HEK293 (cell line): ENCODE measurements around the gene ATP2C1.

ENCODE experiments used
- CTCF ChIA-PET: fragments of 350-600 bp; formaldehyde crosslinking; extraction: SDS; loops from one replicate; lab custom pipeline; 2021; ENCODE audit warnings: antibody characterized with exemption; lab: Yijun Ruan, JAX
- POLR2A ChIA-PET: fragments of 300-600 bp; formaldehyde crosslinking; extraction: SDS; loops from one replicate; lab custom pipeline; 2020; ENCODE audit warnings: antibody characterized with exemption, inconsistent platforms; lab: Yijun Ruan, JAX
- H3K27ac ChIP-seq: fragments of 200-500 bp; sonication (Bioruptor generic); 2 replicates; pipeline ENCODE4 v1.5.1; 2014; ENCODE audit warnings: low read depth, low read length, control low read depth, inconsistent platforms; ENCODE audit errors: extremely low read depth
- H3K36me3 ChIP-seq, 2 experiments: fragments of 200-500 bp in 1 of 2; sonication (Bioruptor generic) in 1 of 2; 1 replicate in 1 of 2; 2 replicates in 1 of 2; pipeline ENCODE4 v1.5.1; 2014 to 2017; ENCODE audit warnings: inconsistent platforms in 2 of 2, low read length in 2 of 2; ENCODE audit not compliant: control insufficient read depth in 2 of 2, insufficient read depth in 1 of 2
- H3K4me1 ChIP-seq: fragments of 200-500 bp; sonication (Bioruptor generic); 2 replicates; pipeline ENCODE4 v1.5.1; 2014; ENCODE audit warnings: mild to moderate bottlenecking, low read length, inconsistent platforms; ENCODE audit not compliant: control insufficient read depth, insufficient read depth
- H3K4me3 ChIP-seq: 2 replicates; pipeline ENCODE4 v1.5.1; 2011; ENCODE audit warnings: low read depth, mild to moderate bottlenecking, control low read depth, low read length, moderate library complexity
- H3K9me3 ChIP-seq: fragments of 200-500 bp; sonication (Bioruptor generic); 2 replicates; pipeline ENCODE4 v1.5.1; 2014; ENCODE audit warnings: low read depth, low read length, inconsistent platforms; ENCODE audit not compliant: control insufficient read depth, insufficient read depth
- FEZF1 ChIP-seq: fragments of 450-650 bp; formaldehyde crosslinking; IDR thresholded peaks from 2 replicates; pipeline ENCODE4 v1.5.1; 2016; ENCODE audit warnings: missing biosample characterization, missing genetic modification characterization
- HOXA7 ChIP-seq: sonication (generic); formaldehyde crosslinking; IDR thresholded peaks from 2 replicates; pipeline ENCODE4 v1.8.1; 2022; ENCODE audit warnings: missing genetic modification reagents, borderline replicate concordance
- KLF1 ChIP-seq: fragments of 450-650 bp; formaldehyde crosslinking; IDR thresholded peaks from 2 replicates; pipeline ENCODE4 v1.5.1; 2016; ENCODE audit warnings: missing biosample characterization, missing genetic modification characterization
- MYNN ChIP-seq: fragments of 450-650 bp; formaldehyde crosslinking; IDR thresholded peaks from 2 replicates; pipeline ENCODE4 v1.5.1; 2016; ENCODE audit warnings: missing biosample characterization, missing genetic modification characterization, borderline replicate concordance
- MZF1 ChIP-seq: fragments of 450-650 bp; formaldehyde crosslinking; IDR thresholded peaks from 2 replicates; pipeline ENCODE4 v1.5.1; 2017; ENCODE audit warnings: missing biosample characterization, missing genetic modification characterization, borderline replicate concordance
- PRDM6 ChIP-seq: fragments of 450-650 bp; formaldehyde crosslinking; IDR thresholded peaks from 2 replicates; pipeline ENCODE4 v1.5.1; 2017; ENCODE audit warnings: missing biosample characterization, missing genetic modification characterization
- ZBTB49 ChIP-seq: fragments of 450-650 bp; formaldehyde crosslinking; IDR thresholded peaks from 2 replicates; pipeline ENCODE4 v1.5.1; 2016; ENCODE audit warnings: missing biosample characterization, missing genetic modification characterization, low read depth
- ZBTB6 ChIP-seq: fragments of 450-650 bp; formaldehyde crosslinking; IDR thresholded peaks from 2 replicates; pipeline ENCODE4 v1.5.1; 2017; ENCODE audit warnings: missing biosample characterization, missing genetic modification characterization
- ZNF169 ChIP-seq: fragments of 450-650 bp; formaldehyde crosslinking; IDR thresholded peaks from 2 replicates; pipeline ENCODE4 v1.5.1; 2016; ENCODE audit warnings: missing biosample characterization, missing genetic modification characterization
- ZNF175 ChIP-seq: fragments of 450-650 bp; formaldehyde crosslinking; IDR thresholded peaks from 2 replicates; pipeline ENCODE4 v1.5.1; 2016; ENCODE audit warnings: missing biosample characterization, missing genetic modification characterization
- ZNF202 ChIP-seq: fragments of 450-650 bp; formaldehyde crosslinking; IDR thresholded peaks from 2 replicates; pipeline ENCODE4 v1.5.1; 2016; ENCODE audit warnings: missing biosample characterization, missing genetic modification characterization, borderline replicate concordance
- ZNF211 ChIP-seq: fragments of 450-650 bp; formaldehyde crosslinking; IDR thresholded peaks from 2 replicates; pipeline ENCODE4 v1.5.1; 2016; ENCODE audit warnings: low read depth, missing biosample characterization, missing genetic modification characterization
- ZNF423 ChIP-seq: fragments of 450-650 bp; formaldehyde crosslinking; IDR thresholded peaks from 2 replicates; pipeline ENCODE4 v1.5.1; 2016; ENCODE audit warnings: missing biosample characterization, missing genetic modification characterization
- ZNF501 ChIP-seq: fragments of 450-650 bp; formaldehyde crosslinking; IDR thresholded peaks from 2 replicates; pipeline ENCODE4 v1.5.1; 2016; ENCODE audit warnings: missing biosample characterization, missing genetic modification characterization
- TF ChIP-seq, protein P1 (sequence below): fragments of 450-650 bp; formaldehyde crosslinking; conservative IDR thresholded peaks from 2 replicates; pipeline ENCODE4 v1.5.1; 2016; ENCODE audit warnings: low read depth, missing biosample characterization, missing genetic modification characterization
- TF ChIP-seq, protein P2 (sequence below): fragments of 450-650 bp; formaldehyde crosslinking; IDR thresholded peaks from 2 replicates; pipeline ENCODE4 v1.5.1; 2017; ENCODE audit warnings: missing biosample characterization, mild to moderate bottlenecking, missing genetic modification characterization, moderate library complexity
- TF ChIP-seq, protein P3 (sequence below): fragments of 450-650 bp; formaldehyde crosslinking; conservative IDR thresholded peaks from 2 replicates; pipeline ENCODE4 v1.5.1; 2016; ENCODE audit warnings: low read depth, missing biosample characterization, missing genetic modification characterization
- TF ChIP-seq, protein P4 (sequence below): fragments of 450-650 bp; formaldehyde crosslinking; IDR thresholded peaks from 2 replicates; pipeline ENCODE4 v1.5.1; 2016; ENCODE audit warnings: missing biosample characterization, missing genetic modification characterization

Gene ATP2C1

GRCh38 chr3:131028844-131029243, 135.0 kb downstream of the ATP2C1 start (continued):
- TF ChIP-seq, protein P1, sequence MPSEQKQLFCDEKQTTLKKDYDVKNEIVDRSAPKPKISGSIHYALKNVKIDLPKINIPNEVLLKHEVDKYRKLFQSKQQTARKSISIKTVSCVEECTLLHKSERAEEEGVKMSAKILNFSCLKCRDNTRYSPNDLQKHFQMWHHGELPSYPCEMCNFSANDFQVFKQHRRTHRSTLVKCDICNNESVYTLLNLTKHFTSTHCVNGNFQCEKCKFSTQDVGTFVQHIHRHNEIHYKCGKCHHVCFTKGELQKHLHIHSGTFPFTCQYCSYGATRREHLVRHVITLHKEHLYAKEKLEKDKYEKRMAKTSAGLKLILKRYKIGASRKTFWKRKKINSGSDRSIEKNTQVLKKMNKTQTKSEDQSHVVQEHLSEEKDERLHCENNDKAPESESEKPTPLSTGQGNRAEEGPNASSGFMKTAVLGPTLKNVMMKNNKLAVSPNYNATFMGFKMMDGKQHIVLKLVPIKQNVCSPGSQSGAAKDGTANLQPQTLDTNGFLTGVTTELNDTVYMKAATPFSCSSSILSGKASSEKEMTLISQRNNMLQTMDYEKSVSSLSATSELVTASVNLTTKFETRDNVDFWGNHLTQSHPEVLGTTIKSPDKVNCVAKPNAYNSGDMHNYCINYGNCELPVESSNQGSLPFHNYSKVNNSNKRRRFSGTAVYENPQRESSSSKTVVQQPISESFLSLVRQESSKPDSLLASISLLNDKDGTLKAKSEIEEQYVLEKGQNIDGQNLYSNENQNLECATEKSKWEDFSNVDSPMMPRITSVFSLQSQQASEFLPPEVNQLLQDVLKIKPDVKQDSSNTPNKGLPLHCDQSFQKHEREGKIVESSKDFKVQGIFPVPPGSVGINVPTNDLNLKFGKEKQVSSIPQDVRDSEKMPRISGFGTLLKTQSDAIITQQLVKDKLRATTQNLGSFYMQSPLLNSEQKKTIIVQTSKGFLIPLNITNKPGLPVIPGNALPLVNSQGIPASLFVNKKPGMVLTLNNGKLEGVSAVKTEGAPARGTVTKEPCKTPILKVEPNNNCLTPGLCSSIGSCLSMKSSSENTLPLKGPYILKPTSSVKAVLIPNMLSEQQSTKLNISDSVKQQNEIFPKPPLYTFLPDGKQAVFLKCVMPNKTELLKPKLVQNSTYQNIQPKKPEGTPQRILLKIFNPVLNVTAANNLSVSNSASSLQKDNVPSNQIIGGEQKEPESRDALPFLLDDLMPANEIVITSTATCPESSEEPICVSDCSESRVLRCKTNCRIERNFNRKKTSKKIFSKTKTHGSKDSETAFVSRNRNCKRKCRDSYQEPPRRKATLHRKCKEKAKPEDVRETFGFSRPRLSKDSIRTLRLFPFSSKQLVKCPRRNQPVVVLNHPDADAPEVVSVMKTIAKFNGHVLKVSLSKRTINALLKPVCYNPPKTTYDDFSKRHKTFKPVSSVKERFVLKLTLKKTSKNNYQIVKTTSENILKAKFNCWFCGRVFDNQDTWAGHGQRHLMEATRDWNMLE (tag by site-specific recombination), result no peak
- TF ChIP-seq HOXA7 (CRISPR knock-in tag) (no peak), ZBTB49 (tag by site-specific recombination) (no peak)

DNA sequence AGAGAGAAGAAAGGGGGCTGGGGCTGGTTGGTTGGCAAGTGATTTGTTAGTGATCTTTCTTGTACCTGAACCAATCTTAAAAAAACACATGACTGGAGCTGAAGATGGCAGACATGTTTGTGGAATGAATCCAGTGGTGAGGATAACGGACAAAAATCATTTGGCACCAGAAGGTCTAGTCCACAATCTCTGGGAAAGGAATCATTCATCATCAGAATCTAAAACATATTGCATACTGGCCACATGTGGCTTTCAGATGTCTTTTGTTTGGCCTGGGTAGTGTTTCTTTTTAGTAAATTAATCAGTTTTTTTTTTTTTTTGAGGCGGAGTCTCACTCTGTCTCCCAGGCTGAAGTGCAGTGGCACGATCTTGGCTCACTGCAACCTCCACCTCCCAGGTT, 137.8 kb downstream of the ATP2C1 start:
- Histone ChIP-seq H3K4me3 (no peak overlapping the region), H3K4me1 (no peaks in the 10 kb centered on the region), H3K36me3 (no peaks in the 10 kb centered on the region), H3K27ac (no peak overlapping the region), H3K9me3 (no peaks in the 10 kb centered on the region)
- ChIA-PET POLR2A (no interaction called here), CTCF (interaction anchor here (0.6 to 0.7 kb wide), 2 partner anchors 116 to 1193 kb away, joined by 4 read pairs; no protein-coding TSS in a partner anchor)
- no peak for TF ChIP-seq ZNF169 (tag by site-specific recombination)
- TF ChIP-seq KLF1 (tag by site-specific recombination), result no peak
- TF ChIP-seq, protein P2, sequence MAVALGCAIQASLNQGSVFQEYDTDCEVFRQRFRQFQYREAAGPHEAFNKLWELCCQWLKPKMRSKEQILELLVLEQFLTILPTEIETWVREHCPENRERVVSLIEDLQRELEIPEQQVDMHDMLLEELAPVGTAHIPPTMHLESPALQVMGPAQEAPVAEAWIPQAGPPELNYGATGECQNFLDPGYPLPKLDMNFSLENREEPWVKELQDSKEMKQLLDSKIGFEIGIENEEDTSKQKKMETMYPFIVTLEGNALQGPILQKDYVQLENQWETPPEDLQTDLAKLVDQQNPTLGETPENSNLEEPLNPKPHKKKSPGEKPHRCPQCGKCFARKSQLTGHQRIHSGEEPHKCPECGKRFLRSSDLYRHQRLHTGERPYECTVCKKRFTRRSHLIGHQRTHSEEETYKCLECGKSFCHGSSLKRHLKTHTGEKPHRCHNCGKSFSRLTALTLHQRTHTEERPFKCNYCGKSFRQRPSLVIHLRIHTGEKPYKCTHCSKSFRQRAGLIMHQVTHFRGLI (tag by site-specific recombination), result no peak
- TF ChIP-seq ZNF423, result no peak
- no peak for TF ChIP-seq MZF1
- TF ChIP-seq FEZF1 (tag by site-specific recombination), result no peak
- no peak for TF ChIP-seq PRDM6
- no peak for TF ChIP-seq ZNF211 (tag by site-specific recombination)
- no peak for TF ChIP-seq MYNN (tag by site-specific recombination)
- TF ChIP-seq, protein P3, sequence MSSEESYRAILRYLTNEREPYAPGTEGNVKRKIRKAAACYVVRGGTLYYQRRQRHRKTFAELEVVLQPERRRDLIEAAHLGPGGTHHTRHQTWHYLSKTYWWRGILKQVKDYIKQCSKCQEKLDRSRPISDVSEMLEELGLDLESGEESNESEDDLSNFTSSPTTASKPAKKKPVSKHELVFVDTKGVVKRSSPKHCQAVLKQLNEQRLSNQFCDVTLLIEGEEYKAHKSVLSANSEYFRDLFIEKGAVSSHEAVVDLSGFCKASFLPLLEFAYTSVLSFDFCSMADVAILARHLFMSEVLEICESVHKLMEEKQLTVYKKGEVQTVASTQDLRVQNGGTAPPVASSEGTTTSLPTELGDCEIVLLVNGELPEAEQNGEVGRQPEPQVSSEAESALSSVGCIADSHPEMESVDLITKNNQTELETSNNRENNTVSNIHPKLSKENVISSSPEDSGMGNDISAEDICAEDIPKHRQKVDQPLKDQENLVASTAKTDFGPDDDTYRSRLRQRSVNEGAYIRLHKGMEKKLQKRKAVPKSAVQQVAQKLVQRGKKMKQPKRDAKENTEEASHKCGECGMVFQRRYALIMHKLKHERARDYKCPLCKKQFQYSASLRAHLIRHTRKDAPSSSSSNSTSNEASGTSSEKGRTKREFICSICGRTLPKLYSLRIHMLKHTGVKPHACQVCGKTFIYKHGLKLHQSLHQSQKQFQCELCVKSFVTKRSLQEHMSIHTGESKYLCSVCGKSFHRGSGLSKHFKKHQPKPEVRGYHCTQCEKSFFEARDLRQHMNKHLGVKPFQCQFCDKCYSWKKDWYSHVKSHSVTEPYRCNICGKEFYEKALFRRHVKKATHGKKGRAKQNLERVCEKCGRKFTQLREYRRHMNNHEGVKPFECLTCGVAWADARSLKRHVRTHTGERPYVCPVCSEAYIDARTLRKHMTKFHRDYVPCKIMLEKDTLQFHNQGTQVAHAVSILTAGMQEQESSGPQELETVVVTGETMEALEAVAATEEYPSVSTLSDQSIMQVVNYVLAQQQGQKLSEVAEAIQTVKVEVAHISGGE (tag by site-specific recombination), result no peak
- no peak for TF ChIP-seq ZBTB6
- no peak for TF ChIP-seq ZNF175
- TF ChIP-seq, protein P4, sequence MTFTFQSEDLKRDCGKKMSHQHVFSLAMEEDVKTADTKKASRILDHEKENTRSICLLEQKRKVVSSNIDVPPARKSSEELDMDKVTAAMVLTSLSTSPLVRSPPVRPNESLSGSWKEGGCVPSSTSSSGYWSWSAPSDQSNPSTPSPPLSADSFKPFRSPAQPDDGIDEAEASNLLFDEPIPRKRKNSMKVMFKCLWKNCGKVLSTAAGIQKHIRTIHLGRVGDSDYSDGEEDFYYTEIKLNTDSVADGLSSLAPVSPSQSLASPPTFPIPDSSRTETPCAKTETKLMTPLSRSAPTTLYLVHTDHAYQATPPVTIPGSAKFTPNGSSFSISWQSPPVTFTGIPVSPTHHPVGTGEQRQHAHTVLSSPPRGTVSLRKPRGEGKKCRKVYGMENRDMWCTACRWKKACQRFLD (tag by site-specific recombination), result no peak
- TF ChIP-seq ZNF202 (tag by site-specific recombination), result no peak
- TF ChIP-seq ZNF501 (tag by site-specific recombination), result no peak
